GM12872 (cell line): ENCODE measurements around the gene METTL26.

Experiments used
- TF ChIP-seq, protein P1 (sequence below): IDR thresholded peaks from 3 replicates; pipeline ENCODE4 v1.5.1; 2011; ENCODE audit warnings: low read depth, mild to moderate bottlenecking, low read length, moderate library complexity; ENCODE audit not compliant: insufficient read depth

Gene METTL26

DNA sequence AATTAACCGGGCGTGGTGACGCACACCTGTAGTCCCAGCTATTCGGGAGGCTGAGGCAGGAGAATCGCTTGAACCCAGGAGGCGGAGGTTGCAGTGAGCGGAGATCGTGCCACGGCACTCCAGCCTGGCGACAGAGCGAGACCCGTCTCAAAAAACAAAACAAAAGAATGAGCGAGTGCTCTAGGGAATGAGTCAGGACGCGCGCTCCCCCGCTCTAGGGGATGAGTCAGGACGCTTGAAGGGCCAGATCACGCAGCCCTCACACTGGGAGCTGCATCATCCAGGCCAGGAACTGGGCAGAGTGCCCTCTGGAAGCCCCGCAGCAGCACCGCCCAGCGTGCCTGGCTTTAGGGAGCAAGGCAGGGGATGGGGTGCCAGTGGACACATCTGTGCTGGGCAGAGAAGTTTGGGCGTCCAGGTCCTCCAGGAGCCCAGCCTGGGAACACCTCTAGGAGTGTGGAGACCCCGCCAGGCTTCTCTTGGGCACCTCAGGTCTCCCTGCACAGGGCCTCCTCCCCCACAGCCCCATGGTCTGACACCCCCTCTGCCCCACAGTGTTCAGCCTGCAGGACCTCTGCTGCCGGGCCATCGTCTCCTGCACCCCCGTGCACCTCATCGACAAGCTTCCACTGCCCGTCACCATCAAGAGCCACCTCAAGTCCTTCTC lies 9.2 kb downstream of the METTL26 start:
- TF ChIP-seq, protein P1, sequence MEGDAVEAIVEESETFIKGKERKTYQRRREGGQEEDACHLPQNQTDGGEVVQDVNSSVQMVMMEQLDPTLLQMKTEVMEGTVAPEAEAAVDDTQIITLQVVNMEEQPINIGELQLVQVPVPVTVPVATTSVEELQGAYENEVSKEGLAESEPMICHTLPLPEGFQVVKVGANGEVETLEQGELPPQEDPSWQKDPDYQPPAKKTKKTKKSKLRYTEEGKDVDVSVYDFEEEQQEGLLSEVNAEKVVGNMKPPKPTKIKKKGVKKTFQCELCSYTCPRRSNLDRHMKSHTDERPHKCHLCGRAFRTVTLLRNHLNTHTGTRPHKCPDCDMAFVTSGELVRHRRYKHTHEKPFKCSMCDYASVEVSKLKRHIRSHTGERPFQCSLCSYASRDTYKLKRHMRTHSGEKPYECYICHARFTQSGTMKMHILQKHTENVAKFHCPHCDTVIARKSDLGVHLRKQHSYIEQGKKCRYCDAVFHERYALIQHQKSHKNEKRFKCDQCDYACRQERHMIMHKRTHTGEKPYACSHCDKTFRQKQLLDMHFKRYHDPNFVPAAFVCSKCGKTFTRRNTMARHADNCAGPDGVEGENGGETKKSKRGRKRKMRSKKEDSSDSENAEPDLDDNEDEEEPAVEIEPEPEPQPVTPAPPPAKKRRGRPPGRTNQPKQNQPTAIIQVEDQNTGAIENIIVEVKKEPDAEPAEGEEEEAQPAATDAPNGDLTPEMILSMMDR = no peak

DNA sequence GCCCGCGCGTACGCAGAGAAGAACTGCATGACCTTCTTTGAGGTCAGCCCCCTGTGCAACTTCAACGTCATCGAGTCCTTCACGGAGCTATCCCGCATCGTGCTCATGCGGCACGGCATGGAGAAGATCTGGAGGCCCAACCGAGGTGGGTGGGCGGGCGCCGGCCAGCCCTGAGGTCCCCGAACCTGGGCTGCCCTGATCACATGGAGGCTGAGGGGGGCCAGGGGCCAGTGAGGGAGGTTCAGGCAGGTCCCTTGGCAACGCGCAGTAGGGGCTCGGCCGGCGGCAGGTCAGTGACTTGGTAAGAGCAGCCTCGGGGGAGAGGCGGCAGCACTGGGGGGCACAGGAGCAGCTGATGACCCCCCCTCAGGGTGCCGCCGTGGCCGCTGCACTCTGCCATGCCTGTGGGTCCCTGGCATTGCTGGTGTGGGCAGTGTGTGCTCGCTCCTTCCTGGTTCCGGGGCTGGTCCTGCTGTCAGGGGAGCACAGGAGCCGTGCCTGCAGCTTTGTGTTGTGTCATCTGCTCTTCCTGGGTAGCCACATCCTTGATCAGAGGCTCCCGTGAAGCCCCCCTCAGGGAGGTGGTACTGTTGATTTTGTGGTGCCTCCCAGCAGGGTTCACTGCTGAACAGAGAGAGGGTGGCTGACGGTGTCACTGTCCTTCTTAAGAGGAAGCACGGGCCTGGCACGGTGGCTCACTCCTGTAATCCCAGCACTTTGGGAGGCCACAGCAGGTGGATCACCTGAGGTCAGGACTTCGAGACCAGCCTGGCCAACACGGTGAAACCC lies 9.9 kb downstream of the METTL26 start:
- TF ChIP-seq, protein P1 = no peak

DNA sequence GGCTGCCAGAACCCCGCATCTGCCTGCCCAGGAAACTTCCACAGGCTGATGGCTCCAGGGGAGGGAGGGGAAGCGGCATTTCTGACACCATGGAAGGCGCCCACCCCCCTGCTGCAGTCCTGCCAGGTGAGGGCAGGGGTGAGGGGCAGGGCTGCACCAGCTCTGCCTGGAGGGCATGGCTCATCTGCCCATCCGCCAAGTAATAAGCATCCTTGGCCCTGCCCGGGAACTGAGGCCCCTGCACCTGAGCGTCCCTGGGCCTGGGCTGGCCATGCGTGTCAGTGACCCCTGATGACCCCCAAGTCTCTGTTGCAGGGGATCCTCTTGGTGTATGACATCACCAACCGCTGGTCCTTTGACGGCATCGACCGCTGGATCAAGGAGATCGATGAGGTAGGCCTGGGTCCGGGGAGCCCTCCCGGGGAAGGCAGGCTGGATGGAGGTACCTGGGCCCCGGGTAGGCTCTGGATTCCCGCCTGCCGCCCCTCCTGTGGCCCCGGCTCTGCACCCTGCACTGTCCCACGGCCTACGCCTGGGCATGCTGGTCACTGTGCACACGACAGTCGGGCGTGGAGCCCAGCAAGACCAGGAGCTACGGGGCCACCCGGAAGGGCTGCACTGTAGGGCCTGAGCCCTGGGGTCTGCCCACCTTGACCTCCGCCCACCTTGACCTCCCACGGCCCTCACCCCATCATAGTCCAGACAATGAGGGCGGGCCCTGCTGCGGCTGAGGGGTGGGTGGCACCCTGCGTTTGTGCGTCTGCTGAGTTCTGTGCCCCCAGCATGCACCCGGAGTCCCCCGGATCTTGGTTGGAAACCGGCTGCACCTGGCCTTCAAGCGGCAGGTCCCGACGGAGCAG lies 10.8 kb downstream of the METTL26 start:
- TF ChIP-seq, protein P1 = no peak

DNA sequence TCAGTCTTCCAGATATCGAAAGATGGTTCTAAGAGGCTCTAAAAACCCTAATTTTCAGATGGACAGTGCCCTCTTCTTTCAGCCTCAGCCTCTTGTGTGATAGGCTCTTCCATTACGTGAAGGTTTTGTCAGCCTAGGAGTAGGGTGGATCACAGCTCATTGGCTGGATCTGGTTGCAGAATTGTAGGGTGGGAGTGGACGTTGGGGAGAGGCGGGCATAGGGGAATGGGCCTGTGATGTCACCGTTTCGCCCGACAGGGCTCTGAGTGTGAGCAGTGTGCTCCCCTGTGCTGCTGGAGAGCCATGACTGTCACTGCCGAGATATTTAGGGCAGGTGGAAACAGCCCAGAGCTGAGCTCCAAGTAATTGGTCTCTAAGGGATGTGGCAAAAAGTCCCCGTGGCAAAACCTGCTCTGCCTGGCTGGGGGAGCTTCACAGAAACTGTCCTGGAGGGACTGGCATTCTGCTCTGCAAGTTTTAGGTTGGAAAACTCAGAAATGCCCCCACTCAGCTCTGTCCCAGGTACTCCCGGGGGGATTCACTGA lies 11.5 kb downstream of the METTL26 start:
- TF ChIP-seq, protein P1 = no peak

DNA sequence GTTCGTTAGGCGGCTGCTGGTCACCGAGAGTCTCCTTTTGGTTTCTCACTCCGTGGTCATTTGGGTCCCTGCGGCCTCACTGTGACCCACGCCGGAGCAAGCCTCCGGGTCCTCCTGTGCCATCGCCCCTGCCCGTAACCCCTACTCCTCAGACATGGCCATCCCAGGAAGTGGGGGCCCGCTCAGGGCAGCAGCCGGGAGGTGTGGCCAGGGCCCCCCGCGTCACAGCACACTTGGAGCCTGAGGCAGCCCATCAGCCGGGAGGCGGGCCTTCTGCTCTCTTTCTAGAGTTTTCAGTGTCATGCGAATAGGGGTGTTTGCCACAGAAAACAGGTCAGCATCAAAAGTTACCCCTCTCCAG lies 13.2 kb downstream of the METTL26 start:
- TF ChIP-seq, protein P1 = no peak

DNA sequence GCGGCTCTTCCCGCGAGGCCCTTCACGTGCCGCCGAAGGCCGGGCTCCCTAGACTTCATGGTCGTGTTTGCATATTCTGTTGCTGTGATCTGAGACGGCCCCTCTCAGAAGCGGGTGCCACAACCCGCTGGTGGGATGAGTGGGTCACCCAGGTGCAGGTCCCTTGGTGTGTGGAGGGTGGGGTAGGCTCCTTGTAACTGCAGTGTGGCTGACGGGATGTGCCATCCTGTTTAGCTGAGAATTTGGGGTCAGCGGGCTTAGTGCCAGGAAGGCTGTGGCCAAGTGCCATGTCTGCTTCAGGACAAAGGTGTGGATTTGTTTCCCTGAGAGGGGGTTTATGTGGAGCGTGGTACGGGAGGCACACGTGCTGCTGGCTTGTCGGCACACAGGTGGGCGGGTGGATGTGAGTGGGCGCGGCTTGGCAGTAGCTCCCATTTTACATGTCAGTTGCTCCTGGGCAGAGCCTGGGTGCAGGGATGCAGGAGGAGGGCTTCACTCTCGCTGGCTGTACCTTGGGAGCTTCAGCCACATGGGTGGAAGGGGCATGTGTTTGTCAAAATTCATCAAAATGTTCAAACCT lies 14.5 kb downstream of the METTL26 start:
- TF ChIP-seq, protein P1 = no peak
